IMR-90 (cell line): ENCODE results near the gene ID1. TPM values are rescaled to one million over a fixed set of nuclear protein-coding genes. Genes with fewer than 3 reads are reported as not detected.

Source experiments
- ATAC-seq: fragments of 200-7000 bp; cut with Tn5 transposase; 2 replicates; pipeline ENCODE4 v1.9.1; 2020; ENCODE audit warnings: low read depth, mild to moderate bottlenecking, moderate library complexity
- BruUV-seq: library from RNA; stranded (reverse); fragments of 400-500 nt; replicated peaks from 2 replicates; lab custom pipeline; 2021; lab: Mats Ljungman, UMichigan
- CTCF ChIA-PET: fragments of 300-600 bp; formaldehyde crosslinking; extraction: SDS; loops from one replicate; lab custom pipeline; 2021; ENCODE audit warnings: antibody characterized with exemption; lab: Yijun Ruan, JAX
- POLR2A ChIA-PET: fragments of 300-600 bp; sonication (Branson Sonifier 250); formaldehyde crosslinking; loops from one replicate; lab custom pipeline; 2022; ENCODE audit warnings: antibody characterized with exemption; ENCODE audit not compliant: unreplicated experiment; lab: Charles Lee
- DNase-seq: peaks from one replicate; pipeline ENCODE4 v3.0.0; 2013
- H2AFZ ChIP-seq: replicated peaks from 2 replicates; pipeline ENCODE3; 2013; ENCODE audit warnings: low read length, mild to moderate bottlenecking; ENCODE audit not compliant: poor library complexity
- H2AK5ac ChIP-seq: 2 replicates; pipeline ENCODE4 v1.6.1; 2013; ENCODE audit warnings: low read depth, low read length, inconsistent platforms
- H2AK9ac ChIP-seq: replicated peaks from 2 replicates; pipeline ENCODE3; 2013; ENCODE audit warnings: mild to moderate bottlenecking, low read depth, low read length, moderate library complexity; ENCODE audit not compliant: poor library complexity
- H2BK120ac ChIP-seq: 2 replicates; pipeline ENCODE4 v1.6.1; 2013; ENCODE audit warnings: low read depth, low read length, inconsistent platforms
- H2BK15ac ChIP-seq: 3 replicates; pipeline ENCODE4 v1.6.1; 2013; ENCODE audit warnings: low read depth, low read length, inconsistent platforms
- H2BK20ac ChIP-seq: 2 replicates; pipeline ENCODE4 v1.6.1; 2013; ENCODE audit warnings: low read depth, mild to moderate bottlenecking, inconsistent platforms, low read length, moderate library complexity
- H2BK5ac ChIP-seq: 2 replicates; pipeline ENCODE4 v1.6.1; 2013; ENCODE audit warnings: mild to moderate bottlenecking, low read depth, low read length, inconsistent platforms; ENCODE audit not compliant: poor library complexity, severe bottlenecking
- H3K14ac ChIP-seq: replicated peaks from 2 replicates; pipeline ENCODE4 v1.6.1; 2013; ENCODE audit warnings: low read depth, low read length, inconsistent platforms
- H3K18ac ChIP-seq: 2 replicates; pipeline ENCODE4 v1.6.1; 2013; ENCODE audit warnings: low read depth, low read length, control low read depth
- H3K23ac ChIP-seq: 2 replicates; pipeline ENCODE4 v1.6.1; 2013; ENCODE audit warnings: low read depth, low read length, inconsistent platforms
- H3K27ac ChIP-seq: 2 replicates; pipeline ENCODE4 v1.5.1; 2013; ENCODE audit warnings: mild to moderate bottlenecking, control low read depth, low read length; ENCODE audit not compliant: insufficient read depth
- H3K27me3 ChIP-seq: 2 replicates; pipeline ENCODE4 v1.6.1; 2013; ENCODE audit warnings: low read length; ENCODE audit not compliant: control insufficient read depth, insufficient read depth
- H3K36me3 ChIP-seq: 2 replicates; pipeline ENCODE4 v1.6.1; 2013; ENCODE audit warnings: low read length, mixed read lengths; ENCODE audit not compliant: control insufficient read depth, insufficient read depth
- H3K4ac ChIP-seq: 2 replicates; pipeline ENCODE4 v1.6.1; 2013; ENCODE audit warnings: low read depth, low read length, inconsistent platforms
- H3K4me1 ChIP-seq: 2 replicates; pipeline ENCODE4 v1.6.1; 2013; ENCODE audit warnings: low read length, mixed read lengths; ENCODE audit not compliant: control insufficient read depth, insufficient read depth
- H3K4me2 ChIP-seq: 2 replicates; pipeline ENCODE4 v1.6.1; 2013; ENCODE audit warnings: low read depth, mild to moderate bottlenecking, control low read depth, low read length, moderate library complexity
- H3K4me3 ChIP-seq: 2 replicates; pipeline ENCODE4 v1.5.1; 2013; ENCODE audit warnings: low read depth, mild to moderate bottlenecking, control low read depth, low read length, moderate library complexity; ENCODE audit not compliant: insufficient read depth
- H3K56ac ChIP-seq: 2 replicates; pipeline ENCODE4 v1.6.1; 2013; ENCODE audit warnings: low read length, inconsistent platforms; ENCODE audit not compliant: insufficient read depth; ENCODE audit errors: extremely low read depth
- H3K79me1 ChIP-seq, 2 experiments: 2 replicates each; pipeline ENCODE4 v1.6.1; 2013; ENCODE audit warnings: low read length in 2 of 2, inconsistent platforms in 1 of 2, low read depth in 1 of 2
- H3K9ac ChIP-seq: 2 replicates; pipeline ENCODE4 v1.6.1; 2013; ENCODE audit warnings: low read depth, low read length, control low read depth
- H3K9me1 ChIP-seq: 2 replicates; pipeline ENCODE4 v1.6.1; 2013; ENCODE audit warnings: low read length, inconsistent platforms; ENCODE audit not compliant: insufficient read depth
- H3K9me3 ChIP-seq: 2 replicates; pipeline ENCODE4 v1.6.1; 2013; ENCODE audit warnings: low read length; ENCODE audit not compliant: control insufficient read depth, insufficient read depth
- H4K20me1 ChIP-seq: 2 replicates; pipeline ENCODE4 v1.6.1; 2013; ENCODE audit warnings: low read length, inconsistent platforms; ENCODE audit not compliant: insufficient read depth
- H4K5ac ChIP-seq: 2 replicates; pipeline ENCODE4 v1.6.1; 2013; ENCODE audit warnings: mild to moderate bottlenecking, low read depth, low read length, control low read depth
- H4K8ac ChIP-seq, 2 experiments: 2 replicates each; pipeline ENCODE4 v1.6.1; 2013; ENCODE audit warnings: low read depth in 2 of 2, low read length in 2 of 2, control low read depth in 1 of 2, inconsistent platforms in 1 of 2
- H4K91ac ChIP-seq: 2 replicates; pipeline ENCODE4 v1.6.1; 2013; ENCODE audit warnings: low read depth, low read length, inconsistent platforms; ENCODE audit not compliant: insufficient read depth
- BHLHE40 ChIP-seq: fragments of 150-350 bp; IDR thresholded peaks from 2 replicates; pipeline ENCODE4 v1.6.1; 2016; ENCODE audit warnings: mild to moderate bottlenecking, low read depth, low read length
- CEBPB ChIP-seq: IDR thresholded peaks from 2 replicates; pipeline ENCODE4 v1.6.1; 2012; ENCODE audit warnings: low read depth, low read length, improper control_type of control experiment
- CHD1 ChIP-seq: IDR thresholded peaks from 2 replicates; pipeline ENCODE4 v1.6.1; 2012; ENCODE audit warnings: low read depth, low read length, improper control_type of control experiment
- MAFK ChIP-seq: IDR thresholded peaks from 2 replicates; pipeline ENCODE4 v1.6.1; 2012; ENCODE audit warnings: low read depth, low read length, improper control_type of control experiment
- MAZ ChIP-seq: IDR thresholded peaks from 2 replicates; pipeline ENCODE4 v1.6.1; 2012; ENCODE audit warnings: low read depth, mild to moderate bottlenecking, low read length, improper control_type of control experiment, moderate library complexity, borderline replicate concordance
- MXI1 ChIP-seq: IDR thresholded peaks from 2 replicates; pipeline ENCODE4 v1.6.1; 2012; ENCODE audit warnings: low read depth, mild to moderate bottlenecking, low read length, moderate library complexity, borderline replicate concordance
- NFE2L2 ChIP-seq: fragments of 150-350 bp; IDR thresholded peaks from 2 replicates; pipeline ENCODE4 v1.6.1; 2016; ENCODE audit warnings: low read depth, mild to moderate bottlenecking, low read length
- POLR2A ChIP-seq: IDR thresholded peaks from 2 replicates; pipeline ENCODE4 v1.6.1; 2012; ENCODE audit warnings: mild to moderate bottlenecking, low read depth, low read length
- RAD21 ChIP-seq: IDR thresholded peaks from 2 replicates; pipeline ENCODE4 v1.6.1; 2012; ENCODE audit warnings: low read length, improper control_type of control experiment
- RCOR1 ChIP-seq: IDR thresholded peaks from 2 replicates; pipeline ENCODE4 v1.6.1; 2012; ENCODE audit warnings: mild to moderate bottlenecking, low read length, improper control_type of control experiment; ENCODE audit not compliant: insufficient replicate concordance
- RFX5 ChIP-seq: IDR thresholded peaks from 2 replicates; pipeline ENCODE4 v1.8.0; 2012; ENCODE audit warnings: low read depth, mild to moderate bottlenecking, low read length, moderate library complexity
- SMC3 ChIP-seq: fragments of 150-350 bp; IDR thresholded peaks from 2 replicates; pipeline ENCODE4 v1.6.1; 2016; ENCODE audit warnings: low read depth, mild to moderate bottlenecking, antibody characterized with exemption, low read length, moderate library complexity
- USF2 ChIP-seq: fragments of 150-350 bp; IDR thresholded peaks from 2 replicates; pipeline ENCODE4 v1.6.1; 2017; ENCODE audit warnings: mild to moderate bottlenecking, antibody characterized with exemption, low read length, low read depth
- WGBS, 2 experiments: methylation state at CpG; one replicate each; pipeline versions ENCODE4 v1.1.5 to v1.1.7; 2013; ENCODE audit warnings: missing lambda C conversion rate in 2 of 2; ENCODE audit not compliant: insufficient read length in 1 of 2; ENCODE audit errors: extremely low coverage in 2 of 2; 5-methylcytosine and 5-hydroxymethylcytosine counted together
- dilution Hi-C: fragments of 300-500 bp; cut with HindIII; formaldehyde crosslinking; loops from one replicate; pipeline ENCODE4 v1.14.3; 2018; ENCODE audit warnings: low sequenced_read_pairs; ENCODE audit not compliant: unreplicated experiment
- in situ Hi-C: fragments of 300-500 bp; cut with MboI; formaldehyde crosslinking; loops from 3 replicates; pipeline ENCODE4 v1.14.3; 2019; ENCODE audit warnings: low sequenced_read_pairs, inconsistent platforms, mixed read lengths
- intact Hi-C: fragments of 100-400 bp; cut with micrococcal nuclease; formaldehyde crosslinking; loops from 2 replicates; pipeline ENCODE4 v1.10.0; 2022
- polyA plus RNA-seq, 3 experiments: library from polyadenylated mRNA; depleted of rRNA; stranded (reverse); fragments of >200 nt; gene quantifications; 2 replicates each; pipeline ENCODE4 v1.2.3, GENCODE V29; 2012; ENCODE audit warnings: low replicate concordance in 1 of 3
- total RNA-seq: library from RNA; depleted of rRNA; stranded (reverse); fragments of >200 nt; gene quantifications from 2 replicates; pipeline ENCODE4 v1.2.3, GENCODE V29; 2012
- TF ChIP-seq, protein P1 (sequence below): conservative IDR thresholded peaks from 2 replicates; pipeline ENCODE4 v1.5.1; 2012; ENCODE audit warnings: mild to moderate bottlenecking, low read depth, low read length, improper control_type of control experiment

Gene ID1
- total and polyA plus RNA-seq, 2 of the 4 experiments (the other 2 are of a cell fraction), result 148 to 174 TPM

DNA sequence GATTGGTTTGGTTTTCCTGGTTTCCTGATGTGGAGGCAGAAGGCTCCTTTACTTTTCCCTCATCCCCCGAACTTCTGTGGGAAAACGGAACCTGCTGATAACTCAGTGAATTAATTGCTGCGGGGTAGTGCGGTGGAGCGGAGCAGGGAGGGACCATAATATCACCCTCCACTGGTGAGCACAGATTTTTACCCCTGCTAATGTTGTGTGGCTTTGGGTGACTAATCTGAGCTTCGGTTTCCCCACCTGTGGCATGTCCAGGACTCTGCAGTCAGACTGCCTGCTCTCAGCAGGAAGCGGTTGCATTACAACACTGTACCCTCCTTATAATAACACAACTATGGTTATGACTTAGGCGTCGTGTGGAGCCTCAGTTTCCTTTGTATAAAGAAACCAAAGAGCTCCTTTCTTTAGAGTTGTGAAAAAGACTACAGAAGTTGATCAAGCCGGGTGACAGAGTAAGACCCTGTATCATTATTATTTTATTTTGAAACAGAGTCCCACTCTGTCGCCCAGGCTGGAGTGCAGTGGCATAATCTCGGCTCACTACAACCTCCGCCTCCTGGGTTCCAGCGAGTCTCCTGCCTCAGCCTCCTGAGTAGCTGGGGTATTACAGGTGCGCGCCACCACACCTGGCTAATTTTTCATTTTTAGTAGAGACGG lies 2.2 kb upstream of the ID1 start:
- Histone ChIP-seq H4K5ac (no peak overlapping the region; the same call in 1 of the 2 replicates), H2AK5ac (peak overlapping the region; percentile 48), H3K79me1 (peaks cover 0 to 16% of the 10 kb centered on the region in 2 experiments; a peak in 2 of 4 replicates), H2AFZ (peak overlapping the region; percentile 76), H3K9me1 (no peaks in the 10 kb centered on the region), H2BK120ac (peak overlapping the region; percentile 90), H3K9ac (peak overlapping the region; percentile 3; the same call in 1 of the 2 replicates), H3K14ac (0 out of 2 replicates have a peak overlapping the region, but pooled peaks have one; percentile 20), H3K4me1 (peaks cover 16% of the 10 kb centered on the region), H3K4ac (peak overlapping the region; percentile 81), H3K23ac (peak overlapping the region; percentile 89), H3K56ac (peak overlapping the region; percentile 42), H3K27me3 (no peaks in the 10 kb centered on the region), H2AK9ac (peak overlapping the region; percentile 3), H4K8ac (peak overlapping the region; percentile 3 to 90; a peak in 3 of 4 replicates), H2BK20ac (peak overlapping the region; percentile 90), H3K36me3 (peaks cover 1% of the 10 kb centered on the region; the same call in 1 of the 2 replicates), H3K4me3 (peak overlapping the region; percentile 1; the same call in 1 of the 2 replicates), H4K91ac (peak overlapping the region; percentile 36), H3K9me3 (no peaks in the 10 kb centered on the region), H3K18ac (peak overlapping the region; percentile 14; the same call in 1 of the 2 replicates), H3K4me2 (peak overlapping the region; percentile 56), H3K27ac (peak overlapping the region; percentile 46), H2BK15ac (peak overlapping the region; percentile 77; the same call in 1 of the 3 replicates), H2BK5ac (peak overlapping the region; percentile 62), H4K20me1 (peaks cover 18% of the 10 kb centered on the region)
- ChIA-PET CTCF (interaction anchor here (0.7 to 2.5 kb wide), 5 partner anchors 10 to 40 kb away, joined by 3 to 12 read pairs (median 3); no protein-coding TSS in a partner anchor), POLR2A (no interaction called here)
- in situ Hi-C loops, result no loop called here
- no TSS peak for BruUV-seq
- ATAC-seq (peak; percentile 6), DNase-seq (peak; percentile 89)
- intact Hi-C loops, result no loop called here
- dilution Hi-C loops, result no loop called here
- 95% methylated on average over 3 of the region's 17 CpGs; no CpG with 5 or more reads in 1 of the 2 experiments for WGBS, 2 experiments
- TF ChIP-seq CEBPB (peak; percentile 91), CHD1 (no peak), RAD21 (peak; percentile 36; the same call in 1 of the 2 replicates), RCOR1 (peak; percentile 70), SMC3 (peak; percentile 13; the same call in 1 of the 2 replicates), MXI1 (no peak), BHLHE40 (no peak), NFE2L2 (no peak), POLR2A (peak; percentile 61), RFX5 (no peak), MAZ (peak; percentile 28; the same call in 1 of the 2 replicates), USF2 (no peak), MAFK (no peak)
- TF ChIP-seq, protein P1, sequence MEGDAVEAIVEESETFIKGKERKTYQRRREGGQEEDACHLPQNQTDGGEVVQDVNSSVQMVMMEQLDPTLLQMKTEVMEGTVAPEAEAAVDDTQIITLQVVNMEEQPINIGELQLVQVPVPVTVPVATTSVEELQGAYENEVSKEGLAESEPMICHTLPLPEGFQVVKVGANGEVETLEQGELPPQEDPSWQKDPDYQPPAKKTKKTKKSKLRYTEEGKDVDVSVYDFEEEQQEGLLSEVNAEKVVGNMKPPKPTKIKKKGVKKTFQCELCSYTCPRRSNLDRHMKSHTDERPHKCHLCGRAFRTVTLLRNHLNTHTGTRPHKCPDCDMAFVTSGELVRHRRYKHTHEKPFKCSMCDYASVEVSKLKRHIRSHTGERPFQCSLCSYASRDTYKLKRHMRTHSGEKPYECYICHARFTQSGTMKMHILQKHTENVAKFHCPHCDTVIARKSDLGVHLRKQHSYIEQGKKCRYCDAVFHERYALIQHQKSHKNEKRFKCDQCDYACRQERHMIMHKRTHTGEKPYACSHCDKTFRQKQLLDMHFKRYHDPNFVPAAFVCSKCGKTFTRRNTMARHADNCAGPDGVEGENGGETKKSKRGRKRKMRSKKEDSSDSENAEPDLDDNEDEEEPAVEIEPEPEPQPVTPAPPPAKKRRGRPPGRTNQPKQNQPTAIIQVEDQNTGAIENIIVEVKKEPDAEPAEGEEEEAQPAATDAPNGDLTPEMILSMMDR, result no peak
